ENCODE results near the gene TRAF2.

TRAF2 gene

DNA sequence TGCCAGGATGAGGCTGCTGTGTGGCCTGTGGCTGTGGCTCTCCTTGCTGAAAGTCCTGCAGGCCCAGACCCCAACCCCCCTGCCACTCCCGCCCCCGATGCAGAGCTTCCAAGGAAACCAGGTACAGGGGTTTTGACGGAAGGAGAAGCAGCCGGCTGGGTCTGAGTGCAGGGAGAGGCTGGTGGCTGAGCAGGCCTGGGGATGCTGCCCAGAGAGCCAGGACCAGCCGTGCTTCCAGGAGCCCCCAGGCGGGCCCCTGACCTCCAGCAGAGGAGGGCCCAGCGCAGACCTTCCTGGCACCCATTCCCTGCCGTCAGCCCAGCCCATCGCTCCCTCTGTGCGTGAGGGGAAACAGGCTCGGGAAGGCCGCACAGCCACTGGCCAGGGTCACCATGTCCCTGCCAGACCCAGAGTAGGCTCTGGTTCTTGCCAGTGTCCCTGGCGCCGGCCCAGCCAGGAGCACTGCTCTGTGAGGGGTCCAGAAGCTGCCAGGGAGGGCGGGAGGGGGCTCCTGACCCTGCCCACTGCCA lies 66.1 kb downstream of the TRAF2 start:
- H3K4me1 ChIP-seq (ENCODE audit: insufficient read depth, low read length, severe bottlenecking): peaks cover 12% of the 10 kb centered on the region
- no peaks in the 10 kb centered on the region for H3K9me3 ChIP-seq (ENCODE audit: low read length)
- no peak overlapping the region for H3K27ac ChIP-seq (ENCODE audit: low read depth, low read length, poor library complexity, severe bottlenecking)
- H2AFZ ChIP-seq (ENCODE audit: low read length): no peak overlapping the region
- no peaks in the 10 kb centered on the region for H3K9me2 ChIP-seq (ENCODE audit: low read depth, low read length)
- H3K4me3 ChIP-seq (ENCODE audit: low read depth, low read length, poor library complexity, severe bottlenecking): no peak overlapping the region
- H3K4me2 ChIP-seq (ENCODE audit: low read length): no peak overlapping the region
- TF ChIP-seq, protein P1, sequence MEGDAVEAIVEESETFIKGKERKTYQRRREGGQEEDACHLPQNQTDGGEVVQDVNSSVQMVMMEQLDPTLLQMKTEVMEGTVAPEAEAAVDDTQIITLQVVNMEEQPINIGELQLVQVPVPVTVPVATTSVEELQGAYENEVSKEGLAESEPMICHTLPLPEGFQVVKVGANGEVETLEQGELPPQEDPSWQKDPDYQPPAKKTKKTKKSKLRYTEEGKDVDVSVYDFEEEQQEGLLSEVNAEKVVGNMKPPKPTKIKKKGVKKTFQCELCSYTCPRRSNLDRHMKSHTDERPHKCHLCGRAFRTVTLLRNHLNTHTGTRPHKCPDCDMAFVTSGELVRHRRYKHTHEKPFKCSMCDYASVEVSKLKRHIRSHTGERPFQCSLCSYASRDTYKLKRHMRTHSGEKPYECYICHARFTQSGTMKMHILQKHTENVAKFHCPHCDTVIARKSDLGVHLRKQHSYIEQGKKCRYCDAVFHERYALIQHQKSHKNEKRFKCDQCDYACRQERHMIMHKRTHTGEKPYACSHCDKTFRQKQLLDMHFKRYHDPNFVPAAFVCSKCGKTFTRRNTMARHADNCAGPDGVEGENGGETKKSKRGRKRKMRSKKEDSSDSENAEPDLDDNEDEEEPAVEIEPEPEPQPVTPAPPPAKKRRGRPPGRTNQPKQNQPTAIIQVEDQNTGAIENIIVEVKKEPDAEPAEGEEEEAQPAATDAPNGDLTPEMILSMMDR (IDR thresholded peaks at IDR 0.05; ENCODE audit: low read length): no peak
- TF ChIP-seq EZH2 (IDR thresholded peaks at IDR 0.05; ENCODE audit: borderline replicate concordance, low read length): no peak
- H3K9ac ChIP-seq (ENCODE audit: low read length): no peak overlapping the region
- no peaks in the 10 kb centered on the region for H3F3A ChIP-seq (ENCODE audit: insufficient read depth, low read length)
- H3K79me2 ChIP-seq (ENCODE audit: insufficient read depth, low read length): no peaks in the 10 kb centered on the region
- no peaks in the 10 kb centered on the region for H3K36me3 ChIP-seq (ENCODE audit: insufficient read depth, low read length)
- H3K27me3 ChIP-seq (ENCODE audit: insufficient read depth, low read length): peaks cover 14% of the 10 kb centered on the region; the same call in 1 of the 2 replicates
- no peaks in the 10 kb centered on the region for H4K20me1 ChIP-seq (ENCODE audit: insufficient read depth, low read length)

GRCh38 chr9:136952876-136953770 lies 66.8 kb downstream of the TRAF2 start:
- Histone ChIP-seq H3K9me2 (ENCODE audit: low read depth, low read length) (no peaks in the 10 kb centered on the region), H3F3A (ENCODE audit: insufficient read depth, low read length) (no peaks in the 10 kb centered on the region), H3K4me2 (ENCODE audit: low read length) (no peak overlapping the region), H4K20me1 (ENCODE audit: insufficient read depth, low read length) (no peaks in the 10 kb centered on the region), H2AFZ (ENCODE audit: low read length) (no peak overlapping the region), H3K36me3 (ENCODE audit: insufficient read depth, low read length) (no peaks in the 10 kb centered on the region), H3K4me1 (ENCODE audit: insufficient read depth, low read length, severe bottlenecking) (peaks cover 12% of the 10 kb centered on the region), H3K4me3 (ENCODE audit: low read depth, low read length, poor library complexity, severe bottlenecking) (no peak overlapping the region), H3K9ac (ENCODE audit: low read length) (no peak overlapping the region), H3K27me3 (ENCODE audit: insufficient read depth, low read length) (peaks cover 18% of the 10 kb centered on the region; the same call in 1 of the 2 replicates), H3K9me3 (ENCODE audit: low read length) (no peaks in the 10 kb centered on the region), H3K27ac (ENCODE audit: low read depth, low read length, poor library complexity, severe bottlenecking) (no peak overlapping the region), H3K79me2 (ENCODE audit: insufficient read depth, low read length) (no peaks in the 10 kb centered on the region)
- no peak for TF ChIP-seq EZH2 (IDR thresholded peaks at IDR 0.05; ENCODE audit: borderline replicate concordance, low read length)
- TF ChIP-seq, protein P1 (IDR thresholded peaks at IDR 0.05; ENCODE audit: low read length): no peak

DNA sequence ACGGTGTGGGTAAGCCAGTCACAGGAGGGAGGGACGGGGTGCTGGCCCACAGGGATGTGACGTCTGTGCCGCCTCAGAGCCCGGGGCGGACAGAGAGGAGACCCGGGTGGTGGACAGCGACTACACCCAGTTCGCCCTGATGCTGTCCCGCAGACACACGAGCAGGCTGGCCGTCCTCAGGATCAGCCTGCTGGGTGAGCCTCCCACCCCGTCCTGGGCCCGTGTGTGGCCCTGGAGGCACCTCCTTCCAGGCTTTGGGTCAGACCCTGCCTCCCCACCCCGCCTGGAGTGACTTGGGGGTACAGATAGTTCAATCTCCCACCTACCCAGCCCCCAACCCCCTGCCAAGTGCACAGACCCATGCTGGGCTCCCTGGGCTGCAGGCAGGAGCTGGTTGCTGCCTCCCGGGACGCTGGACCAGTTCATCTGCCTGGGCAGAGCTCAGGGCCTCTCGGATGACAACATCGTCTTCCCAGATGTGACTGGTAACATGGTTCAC lies 67.5 kb downstream of the TRAF2 start:
- H3K27me3 ChIP-seq (ENCODE audit: insufficient read depth, low read length): peaks cover 19% of the 10 kb centered on the region; the same call in 1 of the 2 replicates
- H4K20me1 ChIP-seq (ENCODE audit: insufficient read depth, low read length): no peaks in the 10 kb centered on the region
- no peak overlapping the region for H3K9ac ChIP-seq (ENCODE audit: low read length)
- H3K27ac ChIP-seq (ENCODE audit: low read depth, low read length, poor library complexity, severe bottlenecking): no peak overlapping the region
- no peaks in the 10 kb centered on the region for H3K36me3 ChIP-seq (ENCODE audit: insufficient read depth, low read length)
- no peak overlapping the region for H3K4me3 ChIP-seq (ENCODE audit: low read depth, low read length, poor library complexity, severe bottlenecking)
- H3K4me2 ChIP-seq (ENCODE audit: low read length): no peak overlapping the region
- H3K9me2 ChIP-seq (ENCODE audit: low read depth, low read length): no peaks in the 10 kb centered on the region
- peaks cover 12% of the 10 kb centered on the region for H3K4me1 ChIP-seq (ENCODE audit: insufficient read depth, low read length, severe bottlenecking)
- TF ChIP-seq, protein P1 (IDR thresholded peaks at IDR 0.05; ENCODE audit: low read length): no peak
- TF ChIP-seq EZH2 (IDR thresholded peaks at IDR 0.05; ENCODE audit: borderline replicate concordance, low read length): no peak
- no peaks in the 10 kb centered on the region for H3K9me3 ChIP-seq (ENCODE audit: low read length)
- no peak overlapping the region for H2AFZ ChIP-seq (ENCODE audit: low read length)
- no peaks in the 10 kb centered on the region for H3F3A ChIP-seq (ENCODE audit: insufficient read depth, low read length)
- no peaks in the 10 kb centered on the region for H3K79me2 ChIP-seq (ENCODE audit: insufficient read depth, low read length)
